WERI-Rb-1 (cell line): ENCODE measurements around the gene ARHGAP27.

ENCODE experiments used
- DNase-seq: peaks from one replicate; pipeline ENCODE4 v3.0.0-alpha.2; 2020
- H3K27ac ChIP-seq: fragments of 250-450 bp; sonication (Bioruptor Pico); 2 replicates; pipeline ENCODE4 v1.5.1; 2020; ENCODE audit warnings: mild to moderate bottlenecking, moderate library complexity
- H3K27me3 ChIP-seq: fragments of 250-450 bp; sonication (Bioruptor Pico); 2 replicates; pipeline ENCODE4 v1.5.1; 2021; ENCODE audit warnings: mild to moderate bottlenecking, low read depth, moderate library complexity; ENCODE audit not compliant: insufficient read depth, severe bottlenecking
- H3K36me3 ChIP-seq: fragments of 250-450 bp; sonication (Bioruptor Pico); 2 replicates; pipeline ENCODE4 v1.5.1; 2020; ENCODE audit warnings: mild to moderate bottlenecking, moderate library complexity
- H3K4me3 ChIP-seq: 2 replicates; pipeline ENCODE4 v1.5.1; 2011; ENCODE audit warnings: low read depth, mild to moderate bottlenecking, control low read depth, low read length
- H3K9me3 ChIP-seq: fragments of 250-450 bp; sonication (Bioruptor Pico); 2 replicates; pipeline ENCODE4 v1.5.1; 2021; ENCODE audit warnings: mild to moderate bottlenecking, moderate library complexity; ENCODE audit not compliant: severe bottlenecking
- TF ChIP-seq, protein P1 (sequence below): IDR thresholded peaks from 2 replicates; pipeline ENCODE4 v1.5.1; 2011; ENCODE audit warnings: low read depth, mild to moderate bottlenecking, control low read depth, inconsistent platforms, low read length

ARHGAP27 gene

DNA sequence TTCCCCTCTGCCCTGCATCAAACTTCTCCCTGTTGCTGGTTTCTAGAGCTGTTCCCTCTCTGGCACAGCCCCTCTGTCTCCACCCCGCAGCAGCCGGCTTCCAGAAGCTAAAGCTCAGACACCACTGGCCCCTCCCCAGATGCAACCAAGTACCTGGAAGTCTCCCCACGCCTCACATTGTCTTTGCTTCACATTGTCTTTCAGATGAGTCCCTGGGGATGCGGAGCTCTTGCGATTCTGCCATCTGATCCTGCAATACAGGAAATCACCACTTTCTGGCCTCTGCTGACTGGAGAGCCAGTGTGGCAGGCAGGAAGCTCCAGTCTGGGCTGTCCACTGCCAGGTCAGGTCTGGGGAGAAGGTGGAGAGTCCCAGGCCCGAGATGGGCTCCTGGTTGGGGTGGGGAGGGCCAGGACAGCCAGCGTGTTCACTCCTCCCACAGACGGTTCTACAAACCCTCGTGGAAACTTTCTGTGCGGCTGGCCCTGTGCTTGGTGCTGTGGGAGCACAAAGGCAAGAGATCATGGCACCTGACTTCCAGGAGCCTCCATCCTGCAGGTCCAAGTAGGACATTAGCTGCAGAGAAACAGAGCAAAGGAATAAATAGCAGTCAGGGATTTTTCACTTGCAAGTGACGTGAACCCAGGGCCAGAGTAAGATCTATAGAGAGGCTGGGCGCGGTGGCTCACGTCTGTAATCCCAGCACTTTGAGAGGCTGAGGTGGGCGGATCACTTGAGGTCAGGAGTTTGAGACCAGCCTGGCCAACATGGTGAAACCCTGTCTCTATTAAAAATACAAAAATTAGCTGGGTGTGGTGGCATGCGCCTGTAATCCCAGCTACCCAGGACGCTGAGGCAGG is 67.9 kb downstream of the ARHGAP27 start:
- Histone ChIP-seq H3K27me3 (no peaks in the 10 kb centered on the region), H3K4me3 (no peak overlapping the region), H3K9me3 (no peaks in the 10 kb centered on the region), H3K27ac (no peak overlapping the region), H3K36me3 (no peaks in the 10 kb centered on the region)
- DNase-seq, result no peak
- TF ChIP-seq, protein P1, sequence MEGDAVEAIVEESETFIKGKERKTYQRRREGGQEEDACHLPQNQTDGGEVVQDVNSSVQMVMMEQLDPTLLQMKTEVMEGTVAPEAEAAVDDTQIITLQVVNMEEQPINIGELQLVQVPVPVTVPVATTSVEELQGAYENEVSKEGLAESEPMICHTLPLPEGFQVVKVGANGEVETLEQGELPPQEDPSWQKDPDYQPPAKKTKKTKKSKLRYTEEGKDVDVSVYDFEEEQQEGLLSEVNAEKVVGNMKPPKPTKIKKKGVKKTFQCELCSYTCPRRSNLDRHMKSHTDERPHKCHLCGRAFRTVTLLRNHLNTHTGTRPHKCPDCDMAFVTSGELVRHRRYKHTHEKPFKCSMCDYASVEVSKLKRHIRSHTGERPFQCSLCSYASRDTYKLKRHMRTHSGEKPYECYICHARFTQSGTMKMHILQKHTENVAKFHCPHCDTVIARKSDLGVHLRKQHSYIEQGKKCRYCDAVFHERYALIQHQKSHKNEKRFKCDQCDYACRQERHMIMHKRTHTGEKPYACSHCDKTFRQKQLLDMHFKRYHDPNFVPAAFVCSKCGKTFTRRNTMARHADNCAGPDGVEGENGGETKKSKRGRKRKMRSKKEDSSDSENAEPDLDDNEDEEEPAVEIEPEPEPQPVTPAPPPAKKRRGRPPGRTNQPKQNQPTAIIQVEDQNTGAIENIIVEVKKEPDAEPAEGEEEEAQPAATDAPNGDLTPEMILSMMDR, result no peak

- TF ChIP-seq, protein P1, result no peak
- no peaks in the 10 kb centered on the region for H3K27me3 ChIP-seq
Observed at GRCh38 chr17:45363498-45363897, 69.2 kb downstream of the ARHGAP27 start.

DNA sequence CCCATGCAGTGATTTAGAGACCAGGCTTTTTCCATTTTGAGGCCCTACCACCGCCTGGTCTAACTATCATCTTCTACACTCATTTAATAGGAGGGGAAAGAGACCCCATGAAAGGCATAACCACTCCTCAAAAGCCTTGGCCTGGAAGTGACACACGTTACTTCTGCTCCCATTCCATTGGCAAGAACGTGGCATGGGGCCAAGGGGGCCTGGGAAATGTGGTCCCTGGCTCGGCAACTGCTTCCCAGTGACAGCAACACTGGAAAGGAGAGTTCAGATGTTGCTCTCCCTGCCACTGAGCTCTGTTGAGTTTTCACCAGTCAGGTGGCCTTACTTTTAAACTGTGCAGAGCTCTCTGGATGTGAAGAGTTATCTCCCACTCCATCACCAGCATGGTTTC is 70.7 kb downstream of the ARHGAP27 start:
- TF ChIP-seq, protein P1, result no peak
- no peak for DNase-seq
- H3K27ac ChIP-seq, result no peak overlapping the region
- no peaks in the 10 kb centered on the region for H3K27me3 ChIP-seq
- no peak overlapping the region for H3K4me3 ChIP-seq
- no peaks in the 10 kb centered on the region for H3K36me3 ChIP-seq
- H3K9me3 ChIP-seq, result no peaks in the 10 kb centered on the region

More at GRCh38 chr17:45363498-45363897, 69.2 kb downstream of the ARHGAP27 start:
- H3K27ac ChIP-seq, result no peak overlapping the region
- H3K9me3 ChIP-seq, result no peaks in the 10 kb centered on the region
- H3K36me3 ChIP-seq, result no peaks in the 10 kb centered on the region
- no peak overlapping the region for H3K4me3 ChIP-seq
- DNase-seq, result no peak

DNA sequence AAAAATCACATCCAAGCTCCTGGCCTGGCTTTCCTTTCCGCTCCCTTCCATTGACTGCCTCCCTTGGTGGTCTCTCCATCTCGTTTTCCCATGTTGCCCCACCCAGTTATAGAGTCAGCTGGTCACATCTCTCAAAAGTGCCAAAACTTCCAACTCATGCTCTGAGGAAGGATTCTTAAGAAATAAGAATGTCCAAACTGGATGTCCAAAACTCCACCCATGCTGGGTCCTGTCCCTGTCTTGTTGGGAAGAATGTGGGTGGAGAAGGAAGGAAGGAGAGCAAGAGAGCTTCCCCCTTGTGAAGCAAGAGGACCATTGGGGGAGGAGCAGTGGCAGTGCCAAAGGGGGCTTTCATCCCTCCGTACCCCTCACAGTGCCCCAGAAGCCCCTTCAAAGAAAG is 71.2 kb downstream of the ARHGAP27 start:
- TF ChIP-seq, protein P1, result no peak
- H3K27ac ChIP-seq, result no peak overlapping the region
- no peaks in the 10 kb centered on the region for H3K27me3 ChIP-seq
- no peaks in the 10 kb centered on the region for H3K36me3 ChIP-seq
- DNase-seq, result no peak
- H3K4me3 ChIP-seq, result no peak overlapping the region
- no peaks in the 10 kb centered on the region for H3K9me3 ChIP-seq

GRCh38 chr17:45357364-45357997 is 75.2 kb downstream of the ARHGAP27 start:
- TF ChIP-seq, protein P1, result no peak
- Histone ChIP-seq H3K27ac (no peak overlapping the region), H3K27me3 (no peaks in the 10 kb centered on the region), H3K4me3 (no peak overlapping the region), H3K9me3 (no peaks in the 10 kb centered on the region), H3K36me3 (no peaks in the 10 kb centered on the region)
- DNase-seq, result no peak
